ENCODE results near the gene STK32B. TPM values are rescaled to one million over a fixed set of nuclear protein-coding genes. Genes with fewer than 3 reads are reported as not detected.
"Not testable (repeated sequence)": the region's sequence is repeated elsewhere in the genome, so short reads cannot be mapped to it uniquely, and the experiment has no call there.

The STK32B gene
- total RNA-seq, 1 donor from 2014 or later: not detected

GRCh38 chr4:5280828-5281227 is 229.5 kb downstream of the STK32B start:
- no peak overlapping the region for H3K4me3 Mint-ChIP-seq
- H3K4me1 Mint-ChIP-seq: no peaks in the 10 kb centered on the region
- ATAC-seq (ENCODE audit: low read depth) (no peak), DNase-seq (no peak)
- H3K9me3 Mint-ChIP-seq: no peaks in the 10 kb centered on the region
- intact Hi-C loops (cut with micrococcal nuclease): no loop called here
- TF ChIP-seq CTCF (IDR thresholded peaks at IDR 0.05): no peak
- ChIA-PET POLR2A (no interaction called here), CTCF (no interaction called here)
- peaks cover 2% of the 10 kb centered on the region for H3K27me3 Mint-ChIP-seq
- H3K27ac Mint-ChIP-seq: no peak overlapping the region
- no peaks in the 10 kb centered on the region for H3K36me3 Mint-ChIP-seq (ENCODE audit: low read depth)

DNA sequence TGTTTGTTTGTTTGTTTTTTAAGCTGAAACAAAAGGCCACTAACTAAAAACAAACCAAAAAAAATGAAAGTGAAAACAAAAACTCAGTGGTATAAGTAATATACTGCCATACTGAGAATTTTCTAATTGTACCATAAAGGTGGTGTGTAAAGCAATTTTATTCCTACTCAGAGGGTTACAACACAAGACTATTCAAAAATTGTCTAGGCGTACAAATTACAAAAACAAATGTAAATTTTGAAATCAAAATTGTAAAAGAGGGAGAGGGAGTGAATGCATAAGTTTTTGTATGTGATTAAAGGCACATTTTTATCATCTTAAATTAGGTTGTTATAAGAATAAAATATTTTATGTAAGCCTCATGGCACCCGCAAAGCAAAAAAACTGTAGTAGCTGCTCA is 232.6 kb downstream of the STK32B start:
- H3K27ac Mint-ChIP-seq: no peak overlapping the region
- no peak for TF ChIP-seq CTCF (IDR thresholded peaks at IDR 0.05)
- DNase-seq (no peak), ATAC-seq (ENCODE audit: low read depth) (no peak)
- no peak overlapping the region for H3K4me3 Mint-ChIP-seq
- peaks cover 2% of the 10 kb centered on the region for H3K9me3 Mint-ChIP-seq
- ChIA-PET POLR2A (no interaction called here), CTCF (no interaction called here)
- no peaks in the 10 kb centered on the region for H3K4me1 Mint-ChIP-seq
- peaks cover 2% of the 10 kb centered on the region for H3K27me3 Mint-ChIP-seq
- no peaks in the 10 kb centered on the region for H3K36me3 Mint-ChIP-seq (ENCODE audit: low read depth)
- intact Hi-C loops (cut with micrococcal nuclease): no loop called here

DNA sequence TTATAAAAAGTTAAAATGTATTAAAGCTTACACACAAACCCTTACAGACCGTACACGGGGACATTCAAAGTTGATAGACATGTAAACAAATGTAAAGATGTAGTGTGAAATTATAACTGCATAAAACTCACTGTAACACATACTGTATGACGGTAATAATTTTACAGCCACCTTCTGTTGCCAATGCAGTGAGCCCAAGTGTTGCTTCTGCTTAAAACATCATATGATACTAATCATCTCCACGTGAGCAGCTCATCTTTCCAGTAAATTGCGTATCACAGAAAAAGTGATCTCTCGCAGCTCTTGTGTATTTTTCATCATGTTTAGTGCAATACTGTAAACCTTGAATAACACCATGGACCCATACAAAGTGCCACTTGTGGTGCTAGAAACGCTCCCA is 233.2 kb downstream of the STK32B start:
- Mint-ChIP-seq H3K9me3 (peaks cover 2% of the 10 kb centered on the region), H3K27ac (no peak overlapping the region), H3K4me3 (no peak overlapping the region), H3K36me3 (ENCODE audit: low read depth) (no peaks in the 10 kb centered on the region), H3K27me3 (peaks cover 2% of the 10 kb centered on the region), H3K4me1 (no peaks in the 10 kb centered on the region)
- CTCF ChIA-PET: no interaction called here
- ATAC-seq (ENCODE audit: low read depth) (no peak), DNase-seq (no peak)
- TF ChIP-seq CTCF (IDR thresholded peaks at IDR 0.05): no peak
- intact Hi-C loops (cut with micrococcal nuclease): no loop called here
- POLR2A ChIA-PET: no interaction called here

GRCh38 chr4:5292101-5292500 is 240.8 kb downstream of the STK32B start:
- no peaks in the 10 kb centered on the region for H3K4me1 Mint-ChIP-seq
- peaks cover 11% of the 10 kb centered on the region for H3K9me3 Mint-ChIP-seq
- no peaks in the 10 kb centered on the region for H3K27me3 Mint-ChIP-seq
- intact Hi-C loops (cut with micrococcal nuclease): no loop called here
- H3K4me3 Mint-ChIP-seq: no peak overlapping the region
- DNase-seq: no peak
- no peak for ATAC-seq (ENCODE audit: low read depth)
- no peaks in the 10 kb centered on the region for H3K36me3 Mint-ChIP-seq (ENCODE audit: low read depth)
- POLR2A ChIA-PET: no interaction called here
- H3K27ac Mint-ChIP-seq: no peak overlapping the region
- CTCF ChIA-PET: no interaction called here
- no peak for TF ChIP-seq CTCF (IDR thresholded peaks at IDR 0.05)

GRCh38 chr4:5298000-5298787 is 246.9 kb downstream of the STK32B start:
- H3K4me1 Mint-ChIP-seq; ATAC-seq (ENCODE audit: low read depth); H3K27me3 Mint-ChIP-seq; H3K4me3 Mint-ChIP-seq; H3K27ac Mint-ChIP-seq; DNase-seq; POLR2A ChIA-PET; H3K36me3 Mint-ChIP-seq (ENCODE audit: low read depth); intact Hi-C loops (cut with micrococcal nuclease); CTCF ChIA-PET: not testable (repeated sequence)
- peaks cover 18% of the 10 kb centered on the region for H3K9me3 Mint-ChIP-seq

- POLR2A ChIA-PET: no interaction called here
- DNase-seq (no peak), ATAC-seq (ENCODE audit: low read depth) (no peak)
- no peak for TF ChIP-seq CTCF (IDR thresholded peaks at IDR 0.05)
- Mint-ChIP-seq H3K9me3 (peaks cover 7% of the 10 kb centered on the region), H3K4me3 (no peak overlapping the region), H3K27me3 (no peaks in the 10 kb centered on the region), H3K27ac (no peak overlapping the region), H3K4me1 (no peaks in the 10 kb centered on the region), H3K36me3 (ENCODE audit: low read depth) (no peaks in the 10 kb centered on the region)
- CTCF ChIA-PET: no interaction called here
- intact Hi-C loops (cut with micrococcal nuclease): no loop called here
These were observed 249.0 kb downstream of the STK32B start for GRCh38 chr4:5300283-5300682.

Data from activated B cell treated with CpG ODN at 0.5 μM for 24 hours (primary cell).